ENCODE results near the gene FMN2.

The FMN2 gene

DNA sequence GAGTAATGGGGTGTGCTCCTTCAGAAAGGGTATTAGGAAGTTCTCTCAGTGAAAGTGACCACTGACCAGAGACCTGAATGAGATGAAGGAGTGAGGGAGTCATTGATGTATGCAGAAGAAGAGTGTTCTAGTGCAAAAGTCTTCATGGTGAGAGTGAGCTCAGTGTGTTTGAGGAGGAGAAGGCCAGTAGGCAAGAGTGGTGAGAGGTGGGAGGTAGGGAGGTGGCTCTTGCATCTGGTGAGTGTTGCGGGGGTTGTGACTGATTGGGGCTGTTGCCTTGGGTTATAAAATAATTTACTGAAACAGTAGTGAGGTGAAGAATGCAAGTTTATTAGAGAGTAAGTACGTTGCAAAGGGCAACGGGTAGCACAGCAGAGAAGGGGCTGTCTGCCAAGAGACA lies 26.2 kb downstream of the FMN2 start:
- no peak overlapping the region for H3K27ac ChIP-seq
- TF ChIP-seq, protein P1, sequence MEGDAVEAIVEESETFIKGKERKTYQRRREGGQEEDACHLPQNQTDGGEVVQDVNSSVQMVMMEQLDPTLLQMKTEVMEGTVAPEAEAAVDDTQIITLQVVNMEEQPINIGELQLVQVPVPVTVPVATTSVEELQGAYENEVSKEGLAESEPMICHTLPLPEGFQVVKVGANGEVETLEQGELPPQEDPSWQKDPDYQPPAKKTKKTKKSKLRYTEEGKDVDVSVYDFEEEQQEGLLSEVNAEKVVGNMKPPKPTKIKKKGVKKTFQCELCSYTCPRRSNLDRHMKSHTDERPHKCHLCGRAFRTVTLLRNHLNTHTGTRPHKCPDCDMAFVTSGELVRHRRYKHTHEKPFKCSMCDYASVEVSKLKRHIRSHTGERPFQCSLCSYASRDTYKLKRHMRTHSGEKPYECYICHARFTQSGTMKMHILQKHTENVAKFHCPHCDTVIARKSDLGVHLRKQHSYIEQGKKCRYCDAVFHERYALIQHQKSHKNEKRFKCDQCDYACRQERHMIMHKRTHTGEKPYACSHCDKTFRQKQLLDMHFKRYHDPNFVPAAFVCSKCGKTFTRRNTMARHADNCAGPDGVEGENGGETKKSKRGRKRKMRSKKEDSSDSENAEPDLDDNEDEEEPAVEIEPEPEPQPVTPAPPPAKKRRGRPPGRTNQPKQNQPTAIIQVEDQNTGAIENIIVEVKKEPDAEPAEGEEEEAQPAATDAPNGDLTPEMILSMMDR (IDR thresholded peaks at IDR 0.05): no peak
- H3K9me3 ChIP-seq: no peaks in the 10 kb centered on the region

DNA sequence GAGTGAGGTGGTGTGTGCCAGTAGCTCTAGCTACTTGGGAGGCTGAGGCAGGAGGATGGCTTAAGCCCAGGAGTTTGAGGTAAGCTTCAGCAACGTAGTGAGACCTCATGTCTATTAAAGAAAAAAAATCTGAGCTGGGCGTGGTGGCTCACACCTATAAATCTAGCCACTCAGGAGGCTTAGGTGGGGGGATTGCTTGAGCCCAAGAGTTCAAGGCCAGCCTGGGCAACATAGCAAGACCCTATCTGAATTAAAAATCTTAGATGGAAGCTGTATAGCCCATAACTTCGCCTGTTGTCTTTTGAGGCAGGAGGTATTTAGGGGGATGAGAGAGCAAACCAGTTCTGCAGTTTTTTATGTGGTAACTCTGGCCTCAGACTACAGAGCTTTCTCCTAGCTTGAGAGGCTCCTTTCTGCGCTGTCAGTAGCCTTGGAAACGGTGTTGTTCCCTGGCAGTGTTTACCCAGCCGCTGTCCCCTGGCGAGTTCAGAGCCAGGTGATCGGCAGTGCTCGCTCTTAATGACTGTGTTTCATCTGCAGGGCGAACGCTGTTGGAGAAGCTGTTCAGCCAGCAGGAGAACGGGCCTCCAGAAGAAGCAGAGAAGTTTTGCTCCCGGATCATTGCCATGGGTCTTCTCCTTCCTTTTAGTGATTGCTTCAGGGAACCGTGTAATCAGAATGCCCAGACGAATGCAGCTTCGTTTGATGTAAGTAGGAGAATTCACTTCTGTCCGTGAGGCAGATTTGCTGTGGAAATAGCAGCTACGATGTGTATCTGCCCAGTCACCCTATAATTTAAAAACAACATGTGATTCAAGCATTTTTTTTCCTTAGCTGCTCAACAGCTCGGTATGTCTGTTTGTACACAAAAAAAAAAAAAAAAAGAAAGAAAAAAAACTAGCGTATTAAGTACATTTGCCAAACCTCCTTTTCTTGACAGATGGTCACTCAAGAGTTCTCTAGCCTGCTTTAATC lies 31.2 kb downstream of the FMN2 start:
- Histone ChIP-seq H3K27me3 (no peaks in the 10 kb centered on the region), H3K36me3 (no peaks in the 10 kb centered on the region), H3K27ac (no peak overlapping the region), H3K4me1 (ENCODE audit: control insufficient read depth in 1 of 2, insufficient read depth in 1 of 2, low read depth in 1 of 2, low read length in 1 of 2) (no peaks in the 10 kb centered on the region), H3K9me3 (no peaks in the 10 kb centered on the region), H3K4me3 (ENCODE audit: low read depth in 1 of 2, low read length in 1 of 2) (no peak overlapping the region)
- TF ChIP-seq, protein P1 (IDR thresholded peaks at IDR 0.05): no peak

More for the DNA sequence above, 26.2 kb downstream of the FMN2 start:
- Histone ChIP-seq H3K27me3 (no peaks in the 10 kb centered on the region), H3K36me3 (no peaks in the 10 kb centered on the region), H3K4me3 (ENCODE audit: low read depth in 1 of 2, low read length in 1 of 2) (no peak overlapping the region), H3K4me1 (ENCODE audit: control insufficient read depth in 1 of 2, insufficient read depth in 1 of 2, low read depth in 1 of 2, low read length in 1 of 2) (no peaks in the 10 kb centered on the region)

DNA sequence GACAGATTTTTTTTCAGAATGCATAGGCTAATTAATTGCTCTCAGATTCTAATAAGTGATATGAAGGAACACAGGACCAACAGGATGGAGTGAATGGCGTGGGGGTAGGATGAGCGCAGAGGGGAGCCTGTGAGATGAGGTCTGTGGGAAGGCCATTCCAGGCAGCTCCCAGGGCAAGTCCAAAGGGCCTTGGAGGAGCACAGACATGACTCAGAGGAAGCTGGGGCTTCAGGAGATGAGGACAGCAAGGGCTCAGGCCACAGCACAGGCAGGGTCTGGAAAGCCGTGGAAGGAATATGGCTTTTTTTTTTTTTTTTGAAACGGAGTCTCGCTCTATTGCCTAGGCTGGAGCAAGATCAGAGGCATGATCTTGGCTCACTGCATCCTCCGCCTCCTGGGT lies 35.1 kb downstream of the FMN2 start:
- H3K27me3 ChIP-seq: no peaks in the 10 kb centered on the region

DNA sequence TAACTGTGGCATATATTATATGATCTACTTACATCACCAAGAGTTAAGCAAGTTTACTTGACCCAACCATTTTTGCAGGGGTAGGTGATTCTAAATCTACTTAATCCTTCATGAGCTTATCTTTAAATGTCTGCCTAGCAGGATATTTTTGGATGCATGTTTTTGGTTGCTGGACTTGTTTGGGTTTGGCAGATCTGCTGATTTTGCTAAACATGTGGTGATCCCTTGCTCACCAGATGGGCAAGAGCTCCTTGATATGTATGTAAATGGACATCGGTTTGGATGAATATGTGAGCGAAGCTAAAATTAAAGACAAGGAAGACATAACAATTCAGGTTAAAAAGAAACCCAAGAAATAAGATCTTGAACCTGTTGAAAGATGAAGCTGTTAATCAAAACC lies 36.7 kb downstream of the FMN2 start:
- Histone ChIP-seq H3K27ac (no peak overlapping the region), H3K9me3 (no peaks in the 10 kb centered on the region), H3K36me3 (no peaks in the 10 kb centered on the region), H3K4me1 (ENCODE audit: control insufficient read depth in 1 of 2, insufficient read depth in 1 of 2, low read depth in 1 of 2, low read length in 1 of 2) (no peaks in the 10 kb centered on the region), H3K27me3 (no peaks in the 10 kb centered on the region), H3K4me3 (ENCODE audit: low read depth in 1 of 2, low read length in 1 of 2) (no peak overlapping the region)
- TF ChIP-seq, protein P1 (IDR thresholded peaks at IDR 0.05): no peak

More for the DNA sequence above, 35.1 kb downstream of the FMN2 start:
- H3K36me3 ChIP-seq: no peaks in the 10 kb centered on the region
- H3K4me1 ChIP-seq (ENCODE audit: control insufficient read depth in 1 of 2, insufficient read depth in 1 of 2, low read depth in 1 of 2, low read length in 1 of 2): no peaks in the 10 kb centered on the region
- TF ChIP-seq, protein P1 (IDR thresholded peaks at IDR 0.05): no peak
- H3K9me3 ChIP-seq: no peaks in the 10 kb centered on the region
- no peak overlapping the region for H3K4me3 ChIP-seq (ENCODE audit: low read depth in 1 of 2, low read length in 1 of 2)
- no peak overlapping the region for H3K27ac ChIP-seq

DNA sequence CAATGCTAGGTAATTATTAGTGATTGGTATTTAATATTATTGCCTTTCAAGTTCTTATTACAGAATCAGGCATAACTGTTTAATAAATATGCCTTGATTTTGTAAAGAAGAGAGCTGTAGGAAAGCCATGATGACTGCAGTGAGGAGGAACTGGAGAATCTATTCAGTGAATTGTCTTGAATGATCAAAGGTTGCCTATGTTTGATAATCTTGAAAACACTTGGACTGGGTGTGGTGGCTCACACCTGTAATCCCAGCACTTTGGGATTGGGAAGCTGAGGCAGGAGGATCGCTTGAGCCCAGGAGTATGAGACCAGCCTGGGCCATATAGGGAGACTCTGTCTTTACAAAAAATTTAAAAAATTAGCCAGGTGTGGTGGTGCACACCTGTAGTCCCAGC lies 42.4 kb downstream of the FMN2 start:
- Histone ChIP-seq H3K27me3 (no peaks in the 10 kb centered on the region), H3K4me1 (ENCODE audit: control insufficient read depth in 1 of 2, insufficient read depth in 1 of 2, low read depth in 1 of 2, low read length in 1 of 2) (no peaks in the 10 kb centered on the region), H3K36me3 (no peaks in the 10 kb centered on the region), H3K27ac (no peak overlapping the region), H3K4me3 (ENCODE audit: low read depth in 1 of 2, low read length in 1 of 2) (no peak overlapping the region), H3K9me3 (no peaks in the 10 kb centered on the region)
- TF ChIP-seq, protein P1 (IDR thresholded peaks at IDR 0.05): no peak
